ENCODE results near the gene SEC24B.

Gene SEC24B

DNA sequence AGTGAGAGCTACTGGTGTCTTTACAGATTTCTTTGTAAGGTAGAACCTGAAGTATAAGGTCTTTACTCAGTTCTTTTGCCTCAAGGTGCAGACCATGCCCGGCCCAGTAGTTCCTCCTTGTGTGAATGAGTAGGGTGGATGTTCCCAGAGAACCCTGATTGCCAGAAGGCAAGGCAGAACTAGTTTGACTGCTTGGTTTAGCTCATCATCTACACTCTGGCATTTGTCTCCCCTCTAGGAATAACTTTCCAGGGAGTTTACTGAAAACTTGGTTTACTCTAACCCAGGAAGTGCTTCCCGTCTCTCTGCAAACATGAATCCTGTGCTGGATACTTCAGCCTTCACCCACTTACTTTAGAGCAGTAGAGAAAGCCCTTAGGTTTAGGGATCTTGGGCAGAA lies 155.5 kb downstream of the SEC24B start:
- no peak for DNase-seq

- no peak for DNase-seq
These were observed 156.0 kb downstream of the SEC24B start for GRCh38 chr4:109589605-109590004.
